ENCODE data around the gene GALNT7. TPM values are rescaled to one million over a fixed set of nuclear protein-coding genes. Genes with fewer than 3 reads are reported as not detected.

Gene GALNT7
- total and polyA plus RNA-seq, 2 of the 13 experiments (the other 11 are each of a cell fraction or from before 2014, with no cell fraction given) = 0.08 to 0.13 TPM

DNA sequence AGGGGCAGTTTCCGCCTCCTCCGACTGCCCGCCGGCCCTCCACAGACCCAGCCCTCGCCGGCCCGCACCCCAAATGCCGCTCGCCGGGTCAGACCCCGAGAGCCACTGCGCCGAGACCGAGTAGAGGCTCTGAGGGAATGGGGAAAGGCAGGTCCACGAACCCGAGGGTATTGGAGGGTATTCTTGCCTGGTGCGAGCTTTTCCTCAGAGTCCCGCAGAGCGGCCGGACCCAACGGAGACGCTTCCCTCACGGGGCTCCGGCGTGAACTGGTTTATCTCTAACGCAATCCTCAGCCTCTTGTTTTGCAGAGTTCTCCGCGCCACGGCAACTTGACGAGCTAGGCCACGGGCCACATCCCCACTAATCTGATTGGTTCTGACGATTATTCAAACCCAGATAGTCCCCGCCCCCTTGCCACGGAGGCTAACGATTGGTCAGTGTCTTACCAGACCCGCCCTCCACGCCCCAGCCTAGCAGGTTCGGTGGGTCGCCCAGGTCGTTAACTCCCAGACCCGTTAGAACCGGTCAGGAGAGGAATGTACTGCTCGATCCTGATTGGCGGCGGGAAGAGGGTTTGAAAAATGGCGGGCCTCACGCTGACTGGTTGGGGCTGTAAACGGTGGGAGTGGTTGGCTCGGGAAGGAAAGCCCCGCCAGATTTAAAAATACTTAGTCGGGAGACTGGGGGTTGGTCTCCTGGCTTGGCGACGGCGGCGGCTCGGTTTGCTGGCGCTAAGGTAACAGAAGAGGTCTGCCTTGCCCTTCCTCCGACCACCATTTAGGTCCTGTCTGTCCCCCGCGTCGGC, 165.7 kb downstream of the GALNT7 start, which contains the start of gene HMGB2 (continued):
- TF ChIP-seq, protein P1, sequence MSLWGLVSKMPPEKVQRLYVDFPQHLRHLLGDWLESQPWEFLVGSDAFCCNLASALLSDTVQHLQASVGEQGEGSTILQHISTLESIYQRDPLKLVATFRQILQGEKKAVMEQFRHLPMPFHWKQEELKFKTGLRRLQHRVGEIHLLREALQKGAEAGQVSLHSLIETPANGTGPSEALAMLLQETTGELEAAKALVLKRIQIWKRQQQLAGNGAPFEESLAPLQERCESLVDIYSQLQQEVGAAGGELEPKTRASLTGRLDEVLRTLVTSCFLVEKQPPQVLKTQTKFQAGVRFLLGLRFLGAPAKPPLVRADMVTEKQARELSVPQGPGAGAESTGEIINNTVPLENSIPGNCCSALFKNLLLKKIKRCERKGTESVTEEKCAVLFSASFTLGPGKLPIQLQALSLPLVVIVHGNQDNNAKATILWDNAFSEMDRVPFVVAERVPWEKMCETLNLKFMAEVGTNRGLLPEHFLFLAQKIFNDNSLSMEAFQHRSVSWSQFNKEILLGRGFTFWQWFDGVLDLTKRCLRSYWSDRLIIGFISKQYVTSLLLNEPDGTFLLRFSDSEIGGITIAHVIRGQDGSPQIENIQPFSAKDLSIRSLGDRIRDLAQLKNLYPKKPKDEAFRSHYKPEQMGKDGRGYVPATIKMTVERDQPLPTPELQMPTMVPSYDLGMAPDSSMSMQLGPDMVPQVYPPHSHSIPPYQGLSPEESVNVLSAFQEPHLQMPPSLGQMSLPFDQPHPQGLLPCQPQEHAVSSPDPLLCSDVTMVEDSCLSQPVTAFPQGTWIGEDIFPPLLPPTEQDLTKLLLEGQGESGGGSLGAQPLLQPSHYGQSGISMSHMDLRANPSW (CRISPR knock-in tag; IDR thresholded peaks at IDR 0.05; ENCODE audit: borderline replicate concordance) = no peak; the same call in 1 of the 2 replicates
- TF ChIP-seq, protein P2, sequence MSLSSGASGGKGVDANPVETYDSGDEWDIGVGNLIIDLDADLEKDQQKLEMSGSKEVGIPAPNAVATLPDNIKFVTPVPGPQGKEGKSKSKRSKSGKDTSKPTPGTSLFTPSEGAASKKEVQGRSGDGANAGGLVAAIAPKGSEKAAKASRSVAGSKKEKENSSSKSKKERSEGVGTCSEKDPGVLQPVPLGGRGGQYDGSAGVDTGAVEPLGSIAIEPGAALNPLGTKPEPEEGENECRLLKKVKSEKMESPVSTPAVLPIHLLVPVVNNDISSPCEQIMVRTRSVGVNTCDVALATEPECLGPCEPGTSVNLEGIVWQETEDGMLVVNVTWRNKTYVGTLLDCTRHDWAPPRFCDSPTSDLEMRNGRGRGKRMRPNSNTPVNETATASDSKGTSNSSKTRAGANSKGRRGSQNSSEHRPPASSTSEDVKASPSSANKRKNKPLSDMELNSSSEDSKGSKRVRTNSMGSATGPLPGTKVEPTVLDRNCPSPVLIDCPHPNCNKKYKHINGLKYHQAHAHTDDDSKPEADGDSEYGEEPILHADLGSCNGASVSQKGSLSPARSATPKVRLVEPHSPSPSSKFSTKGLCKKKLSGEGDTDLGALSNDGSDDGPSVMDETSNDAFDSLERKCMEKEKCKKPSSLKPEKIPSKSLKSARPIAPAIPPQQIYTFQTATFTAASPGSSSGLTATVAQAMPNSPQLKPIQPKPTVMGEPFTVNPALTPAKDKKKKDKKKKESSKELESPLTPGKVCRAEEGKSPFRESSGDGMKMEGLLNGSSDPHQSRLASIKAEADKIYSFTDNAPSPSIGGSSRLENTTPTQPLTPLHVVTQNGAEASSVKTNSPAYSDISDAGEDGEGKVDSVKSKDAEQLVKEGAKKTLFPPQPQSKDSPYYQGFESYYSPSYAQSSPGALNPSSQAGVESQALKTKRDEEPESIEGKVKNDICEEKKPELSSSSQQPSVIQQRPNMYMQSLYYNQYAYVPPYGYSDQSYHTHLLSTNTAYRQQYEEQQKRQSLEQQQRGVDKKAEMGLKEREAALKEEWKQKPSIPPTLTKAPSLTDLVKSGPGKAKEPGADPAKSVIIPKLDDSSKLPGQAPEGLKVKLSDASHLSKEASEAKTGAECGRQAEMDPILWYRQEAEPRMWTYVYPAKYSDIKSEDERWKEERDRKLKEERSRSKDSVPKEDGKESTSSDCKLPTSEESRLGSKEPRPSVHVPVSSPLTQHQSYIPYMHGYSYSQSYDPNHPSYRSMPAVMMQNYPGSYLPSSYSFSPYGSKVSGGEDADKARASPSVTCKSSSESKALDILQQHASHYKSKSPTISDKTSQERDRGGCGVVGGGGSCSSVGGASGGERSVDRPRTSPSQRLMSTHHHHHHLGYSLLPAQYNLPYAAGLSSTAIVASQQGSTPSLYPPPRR (CRISPR knock-in tag; IDR thresholded peaks at IDR 0.05; ENCODE audit: borderline replicate concordance) = peak; percentile 10; the same call in 1 of the 2 replicates
- TF ChIP-seq, protein P3, sequence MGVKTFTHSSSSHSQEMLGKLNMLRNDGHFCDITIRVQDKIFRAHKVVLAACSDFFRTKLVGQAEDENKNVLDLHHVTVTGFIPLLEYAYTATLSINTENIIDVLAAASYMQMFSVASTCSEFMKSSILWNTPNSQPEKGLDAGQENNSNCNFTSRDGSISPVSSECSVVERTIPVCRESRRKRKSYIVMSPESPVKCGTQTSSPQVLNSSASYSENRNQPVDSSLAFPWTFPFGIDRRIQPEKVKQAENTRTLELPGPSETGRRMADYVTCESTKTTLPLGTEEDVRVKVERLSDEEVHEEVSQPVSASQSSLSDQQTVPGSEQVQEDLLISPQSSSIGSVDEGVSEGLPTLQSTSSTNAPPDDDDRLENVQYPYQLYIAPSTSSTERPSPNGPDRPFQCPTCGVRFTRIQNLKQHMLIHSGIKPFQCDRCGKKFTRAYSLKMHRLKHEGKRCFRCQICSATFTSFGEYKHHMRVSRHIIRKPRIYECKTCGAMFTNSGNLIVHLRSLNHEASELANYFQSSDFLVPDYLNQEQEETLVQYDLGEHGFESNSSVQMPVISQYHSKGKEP (CRISPR knock-in tag; IDR thresholded peaks at IDR 0.05) = peak; percentile 37; the same call in 1 of the 2 replicates
- TF ChIP-seq SMARCC2 (IDR thresholded peaks at IDR 0.05) (no peak), HIVEP1 (CRISPR knock-in tag; IDR thresholded peaks at IDR 0.05) (no peak), KDM1A (CRISPR knock-in tag; IDR thresholded peaks at IDR 0.05) (no peak), SP1 (IDR thresholded peaks at IDR 0.05) (no peak), SP1 (CRISPR knock-in tag; IDR thresholded peaks at IDR 0.05) (peak; percentile 91), ZBTB42 (CRISPR knock-in tag; IDR thresholded peaks at IDR 0.05) (no peak), SRY (CRISPR knock-in tag; IDR thresholded peaks at IDR 0.05) (no peak; the same call in 1 of the 2 replicates)
- TF ChIP-seq, protein P4, sequence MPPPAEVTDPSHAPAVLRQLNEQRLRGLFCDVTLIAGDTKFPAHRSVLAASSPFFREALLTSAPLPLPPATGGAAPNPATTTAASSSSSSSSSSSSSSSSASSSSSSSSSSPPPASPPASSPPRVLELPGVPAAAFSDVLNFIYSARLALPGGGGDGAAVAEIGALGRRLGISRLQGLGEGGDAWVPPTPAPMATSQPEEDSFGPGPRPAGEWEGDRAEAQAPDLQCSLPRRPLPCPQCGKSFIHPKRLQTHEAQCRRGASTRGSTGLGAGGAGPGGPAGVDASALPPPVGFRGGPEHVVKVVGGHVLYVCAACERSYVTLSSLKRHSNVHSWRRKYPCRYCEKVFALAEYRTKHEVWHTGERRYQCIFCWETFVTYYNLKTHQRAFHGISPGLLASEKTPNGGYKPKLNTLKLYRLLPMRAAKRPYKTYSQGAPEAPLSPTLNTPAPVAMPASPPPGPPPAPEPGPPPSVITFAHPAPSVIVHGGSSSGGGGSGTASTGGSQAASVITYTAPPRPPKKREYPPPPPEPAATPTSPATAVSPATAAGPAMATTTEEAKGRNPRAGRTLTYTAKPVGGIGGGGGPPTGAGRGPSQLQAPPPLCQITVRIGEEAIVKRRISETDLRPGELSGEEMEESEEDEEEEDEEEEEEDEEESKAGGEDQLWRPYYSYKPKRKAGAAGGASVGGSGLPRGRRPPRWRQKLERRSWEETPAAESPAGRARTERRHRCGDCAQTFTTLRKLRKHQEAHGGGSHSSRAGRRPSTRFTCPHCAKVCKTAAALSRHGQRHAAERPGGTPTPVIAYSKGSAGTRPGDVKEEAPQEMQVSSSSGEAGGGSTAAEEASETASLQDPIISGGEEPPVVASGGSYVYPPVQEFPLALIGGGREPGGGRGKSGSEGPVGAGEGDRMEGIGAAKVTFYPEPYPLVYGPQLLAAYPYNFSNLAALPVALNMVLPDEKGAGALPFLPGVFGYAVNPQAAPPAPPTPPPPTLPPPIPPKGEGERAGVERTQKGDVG (CRISPR knock-in tag; IDR thresholded peaks at IDR 0.05; ENCODE audit: borderline replicate concordance) = no peak
- TF ChIP-seq, protein P5, sequence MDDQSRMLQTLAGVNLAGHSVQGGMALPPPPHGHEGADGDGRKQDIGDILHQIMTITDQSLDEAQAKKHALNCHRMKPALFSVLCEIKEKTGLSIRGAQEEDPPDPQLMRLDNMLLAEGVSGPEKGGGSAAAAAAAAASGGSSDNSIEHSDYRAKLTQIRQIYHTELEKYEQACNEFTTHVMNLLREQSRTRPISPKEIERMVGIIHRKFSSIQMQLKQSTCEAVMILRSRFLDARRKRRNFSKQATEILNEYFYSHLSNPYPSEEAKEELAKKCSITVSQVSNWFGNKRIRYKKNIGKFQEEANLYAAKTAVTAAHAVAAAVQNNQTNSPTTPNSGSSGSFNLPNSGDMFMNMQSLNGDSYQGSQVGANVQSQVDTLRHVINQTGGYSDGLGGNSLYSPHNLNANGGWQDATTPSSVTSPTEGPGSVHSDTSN (CRISPR knock-in tag; IDR thresholded peaks at IDR 0.05; ENCODE audit: borderline replicate concordance) = peak; percentile 51; the same call in 1 of the 2 replicates
- TF ChIP-seq, protein P6, sequence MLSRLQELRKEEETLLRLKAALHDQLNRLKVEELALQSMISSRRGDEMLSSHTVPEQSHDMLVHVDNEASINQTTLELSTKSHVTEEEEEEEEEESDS (CRISPR knock-in tag; IDR thresholded peaks at IDR 0.05; ENCODE audit: borderline replicate concordance) = peak; percentile 98

All from HepG2 (cell line).